Right renal pelvis (tissue), 4 donors: ENCODE measurements around the gene TBC1D1. TPM values are rescaled to one million over a fixed set of nuclear protein-coding genes. Genes with fewer than 3 reads are reported as not detected.

Source experiments
- DNase-seq, 4 donors: peaks; one replicate each; pipeline ENCODE4 v3.0.0-alpha.2; 2013; ENCODE audit warnings: low read depth in 4 of 4, low spot score in 3 of 4, missing footprints in 1 of 4
- polyA plus RNA-seq, 4 donors: library from polyadenylated mRNA; unstranded; fragments of 120-200 nt; gene quantifications; one replicate each; pipeline ENCODE4 v1.2.1, GENCODE V29; 2013; ENCODE audit not compliant: insufficient read length in 4 of 4

TBC1D1 gene
- polyA plus RNA-seq, 4 donors = 174 to 197 (median 180) TPM

DNA sequence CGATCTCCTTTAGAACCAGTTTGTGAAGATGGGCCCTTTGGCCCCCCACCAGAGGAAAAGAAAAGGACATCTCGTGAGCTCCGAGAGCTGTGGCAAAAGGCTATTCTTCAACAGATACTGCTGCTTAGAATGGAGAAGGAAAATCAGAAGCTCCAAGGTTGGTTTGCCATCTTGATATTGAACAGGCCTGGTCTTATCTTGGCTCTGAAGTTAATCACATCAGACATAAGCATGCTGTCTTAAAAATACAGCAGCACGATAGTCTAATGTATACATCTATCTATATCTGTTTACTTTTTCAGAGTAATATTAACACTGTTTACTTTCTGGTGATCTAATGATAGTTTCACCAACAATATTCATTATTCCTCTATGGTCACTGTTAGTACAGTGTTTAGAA, 199.1 kb downstream of the TBC1D1 start:
- no peak for DNase-seq

DNA sequence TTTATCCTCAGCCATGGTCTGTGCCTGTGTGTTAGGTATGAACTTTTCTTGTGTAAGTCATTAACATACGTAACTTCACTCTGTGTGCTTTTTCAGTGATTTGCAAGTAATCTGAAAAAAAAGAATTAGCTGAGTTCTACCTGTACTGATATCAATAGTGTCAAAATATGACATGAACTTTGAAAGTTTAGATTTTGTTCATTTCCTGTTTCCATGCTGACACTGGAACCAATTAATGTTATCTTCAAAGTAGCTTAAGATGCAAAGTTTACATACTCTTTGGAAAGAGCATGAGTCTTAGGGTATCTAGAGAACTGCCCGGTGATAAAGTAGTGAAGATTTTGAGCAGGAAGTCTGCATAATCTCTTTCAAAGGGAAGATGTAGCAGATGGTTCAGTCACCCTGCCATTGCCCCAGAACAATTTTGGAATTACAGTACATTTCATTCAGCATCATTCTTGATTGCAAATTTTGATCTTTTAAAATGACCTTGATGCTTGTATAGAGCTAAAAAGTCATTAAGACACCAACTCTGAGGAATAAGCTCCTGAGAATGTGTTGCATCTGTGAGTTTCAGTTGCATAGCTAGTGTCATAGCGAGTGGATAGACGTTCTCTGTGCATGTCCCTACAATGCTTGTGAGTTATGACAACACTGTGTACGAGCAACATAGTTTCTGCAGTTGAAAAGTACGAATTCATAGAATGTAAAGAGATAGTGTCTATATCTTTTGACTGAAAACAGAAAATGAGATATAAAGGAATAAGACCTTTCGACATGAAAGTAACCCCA, 199.8 kb downstream of the TBC1D1 start:
- no peak for DNase-seq

DNA sequence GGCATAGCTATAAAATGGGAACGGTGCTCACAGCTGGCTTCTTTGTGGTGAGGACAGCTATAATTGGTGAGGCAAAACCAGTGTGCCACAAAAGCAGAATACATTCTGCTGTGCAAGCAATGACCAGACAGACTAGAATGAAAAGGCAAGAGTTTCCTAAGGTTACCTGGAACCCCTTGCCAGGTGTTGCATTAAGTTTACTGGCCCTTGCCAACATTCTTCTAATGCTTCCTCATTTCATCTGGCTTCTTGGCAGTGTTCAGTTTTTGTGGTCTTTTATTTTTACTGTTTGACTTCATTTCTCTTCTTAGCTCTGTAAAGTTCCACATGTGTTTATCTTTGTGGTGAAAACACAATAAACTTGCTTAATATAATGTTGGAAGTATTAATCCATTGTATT, 200.8 kb downstream of the TBC1D1 start:
- DNase-seq = no peak

GRCh38 chr4:38092701-38093100, 201.8 kb downstream of the TBC1D1 start:
- no peak for DNase-seq

- DNase-seq = no peak
These were observed 203.5 kb downstream of the TBC1D1 start for GRCh38 chr4:38094419-38094818.

DNA sequence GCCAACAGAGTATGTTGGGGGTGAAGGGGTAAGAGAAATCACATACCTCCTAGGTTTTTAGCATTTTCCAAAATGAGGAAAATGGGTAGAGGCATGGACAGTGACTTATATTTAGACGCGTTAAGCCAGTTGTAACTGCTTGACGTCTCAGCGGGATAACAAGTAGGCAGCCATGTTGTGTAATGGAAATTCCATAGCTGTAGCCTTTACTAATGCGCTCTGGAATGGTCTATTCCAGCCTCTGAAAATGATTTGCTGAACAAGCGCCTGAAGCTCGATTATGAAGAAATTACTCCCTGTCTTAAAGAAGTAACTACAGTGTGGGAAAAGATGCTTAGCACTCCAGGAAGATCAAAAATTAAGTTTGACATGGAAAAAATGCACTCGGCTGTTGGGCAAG, 204.8 kb downstream of the TBC1D1 start:
- no peak for DNase-seq

- DNase-seq = no peak
These were observed 206.9 kb downstream of the TBC1D1 start for GRCh38 chr4:38097818-38098217.

- DNase-seq = no peak
These were observed 208.2 kb downstream of the TBC1D1 start for GRCh38 chr4:38099020-38099600.

GRCh38 chr4:38099908-38100407, 209.1 kb downstream of the TBC1D1 start:
- DNase-seq = no peak

- no peak for DNase-seq
These were observed 209.8 kb downstream of the TBC1D1 start for GRCh38 chr4:38100474-38101255.

DNA sequence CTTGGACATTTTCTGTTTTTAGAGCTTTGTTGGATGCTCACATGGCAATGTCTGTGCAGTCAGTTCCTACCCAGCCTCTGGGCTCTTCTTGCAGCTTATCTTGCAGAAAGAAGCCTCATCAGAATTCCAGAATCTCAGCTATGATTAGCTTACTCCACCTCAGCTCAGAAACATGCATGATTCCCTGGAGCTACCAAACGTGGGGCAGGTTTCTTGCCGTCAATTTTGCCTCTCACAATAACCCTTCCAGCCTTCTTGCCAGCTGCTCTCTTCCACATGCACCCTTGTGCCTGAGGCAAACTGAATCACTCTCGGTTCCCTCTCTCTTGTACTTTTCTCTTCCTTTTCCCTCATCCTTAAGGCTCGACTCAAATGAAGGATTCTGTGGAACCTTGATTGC, 210.7 kb downstream of the TBC1D1 start:
- DNase-seq = no peak

DNA sequence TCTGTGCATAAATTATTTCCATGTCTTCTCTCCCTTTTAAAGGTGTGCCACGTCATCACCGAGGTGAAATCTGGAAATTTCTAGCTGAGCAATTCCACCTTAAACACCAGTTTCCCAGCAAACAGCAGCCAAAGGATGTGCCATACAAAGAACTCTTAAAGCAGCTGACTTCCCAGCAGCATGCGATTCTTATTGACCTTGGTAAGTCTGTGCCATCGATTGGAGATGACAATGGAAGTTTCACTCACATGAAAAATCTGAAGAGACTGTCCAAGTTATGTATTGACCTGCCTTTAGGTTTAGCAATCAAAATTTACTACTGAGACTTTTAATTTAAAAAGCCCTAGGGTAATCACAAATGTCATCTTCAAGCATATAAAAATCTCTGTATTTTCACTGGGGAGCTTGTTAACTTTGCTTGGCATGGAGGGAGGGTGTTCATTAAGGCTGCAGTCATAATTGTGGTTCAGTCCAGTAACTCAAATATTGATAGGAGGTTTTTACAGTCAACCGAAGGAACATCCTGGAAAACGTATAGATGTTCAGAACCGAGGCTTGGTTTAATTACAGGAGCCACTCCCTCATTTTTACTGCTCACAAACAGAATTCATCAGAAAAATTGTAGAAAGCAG, 212.2 kb downstream of the TBC1D1 start:
- DNase-seq = no peak

DNA sequence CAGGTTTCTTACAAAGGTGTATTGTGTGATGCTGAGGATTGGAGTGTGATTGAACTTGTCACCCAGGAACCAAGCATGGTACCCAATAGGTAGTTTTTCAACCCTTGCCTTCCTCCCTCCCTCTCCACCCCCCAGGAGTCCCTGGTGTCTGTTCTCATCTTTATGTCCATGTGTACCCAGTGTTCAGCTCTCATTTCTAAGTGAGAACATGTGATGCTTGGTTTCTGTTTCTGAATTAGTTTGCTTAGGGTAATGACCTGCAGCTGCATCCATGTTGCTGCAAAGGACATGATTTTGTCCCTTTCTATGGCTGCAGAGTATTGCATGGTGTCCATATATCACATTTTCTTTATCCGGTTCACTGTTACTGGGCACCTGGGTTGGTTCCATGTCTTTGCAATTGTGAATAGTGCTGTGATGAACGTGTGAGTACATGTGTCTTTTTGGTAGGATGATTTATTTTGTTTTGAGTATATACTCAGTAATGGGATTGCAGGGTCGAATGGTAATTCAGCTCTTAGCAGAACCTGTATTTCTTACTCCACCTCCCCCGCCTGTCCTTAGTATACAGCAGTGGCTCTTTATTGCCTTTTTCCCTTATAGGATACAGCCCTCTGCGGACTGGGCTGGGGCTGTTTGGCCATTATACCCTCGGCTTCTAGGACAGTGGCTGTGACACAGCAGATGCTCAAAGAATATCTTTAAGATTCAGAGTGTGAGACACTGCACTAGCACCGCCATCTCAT, 214.8 kb downstream of the TBC1D1 start:
- no peak for DNase-seq

DNA sequence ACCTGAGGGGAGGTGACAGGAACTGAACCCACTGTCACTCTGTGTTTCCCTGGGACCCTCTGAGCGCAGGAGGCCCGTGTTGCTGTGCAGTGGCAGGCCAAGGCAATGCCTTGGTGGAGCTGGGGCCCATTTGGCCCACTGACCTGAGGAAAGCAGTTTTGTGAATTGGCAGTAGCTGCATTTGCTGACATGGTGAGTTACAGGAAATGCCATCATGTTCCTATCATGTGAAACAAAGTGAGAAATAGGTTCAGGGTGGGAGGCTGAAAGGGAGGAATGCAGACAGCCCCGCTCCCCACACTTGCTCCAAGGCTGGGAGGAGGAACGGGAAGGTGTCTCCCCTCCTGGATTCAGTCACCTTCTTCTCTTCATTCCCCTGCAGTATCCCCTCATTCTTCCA, 215.4 kb downstream of the TBC1D1 start:
- no peak for DNase-seq

DNA sequence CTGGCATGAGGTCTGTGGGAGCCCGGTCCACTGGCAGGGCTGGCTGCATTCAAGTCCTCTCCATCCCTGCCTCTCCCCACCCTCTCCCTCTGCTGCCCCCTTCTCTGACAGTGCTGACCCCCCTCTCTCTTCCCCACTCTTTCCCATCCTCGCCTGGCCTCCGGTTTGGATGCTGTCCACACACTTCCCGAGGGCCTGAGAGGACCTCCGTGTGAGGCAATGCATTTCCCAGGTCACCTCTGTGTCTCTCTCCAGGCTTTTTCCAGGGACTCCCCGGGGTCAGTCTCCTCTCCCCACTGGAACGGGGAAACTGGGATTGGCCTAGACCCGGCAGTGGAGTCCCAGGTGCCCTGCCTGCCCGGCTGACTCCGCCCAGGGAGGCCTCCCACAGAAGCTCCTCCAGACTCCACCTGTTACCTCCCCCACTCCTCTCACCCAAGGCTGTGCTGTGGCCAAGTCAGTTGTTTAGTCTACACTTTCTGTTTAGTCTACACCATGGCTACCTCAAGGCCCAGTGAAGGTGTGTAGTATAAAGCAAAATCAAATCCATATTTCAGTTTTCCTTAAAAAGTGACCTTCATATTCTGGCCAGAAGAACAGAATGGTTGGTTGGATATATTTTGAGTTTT, 216.1 kb downstream of the TBC1D1 start:
- DNase-seq = no peak

DNA sequence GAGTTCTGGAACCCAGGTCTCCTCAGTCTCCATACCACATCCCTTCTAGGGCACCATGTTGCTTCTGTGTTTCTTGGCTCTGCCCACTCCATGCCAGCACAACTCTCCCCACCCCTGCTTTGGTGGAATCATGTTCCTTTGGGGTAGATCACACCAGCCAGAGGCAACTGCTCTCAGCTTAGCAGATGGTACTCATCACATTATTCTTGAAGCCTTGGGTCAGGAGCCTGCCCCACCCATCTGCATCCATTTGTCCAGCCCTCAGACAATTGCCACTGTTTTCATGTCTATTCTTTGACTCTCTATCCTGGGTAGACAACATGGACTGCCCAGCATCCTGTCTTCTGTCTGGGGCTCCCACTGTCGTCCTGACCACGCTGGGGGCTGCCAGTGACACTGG, 216.9 kb downstream of the TBC1D1 start:
- DNase-seq = no peak

DNA sequence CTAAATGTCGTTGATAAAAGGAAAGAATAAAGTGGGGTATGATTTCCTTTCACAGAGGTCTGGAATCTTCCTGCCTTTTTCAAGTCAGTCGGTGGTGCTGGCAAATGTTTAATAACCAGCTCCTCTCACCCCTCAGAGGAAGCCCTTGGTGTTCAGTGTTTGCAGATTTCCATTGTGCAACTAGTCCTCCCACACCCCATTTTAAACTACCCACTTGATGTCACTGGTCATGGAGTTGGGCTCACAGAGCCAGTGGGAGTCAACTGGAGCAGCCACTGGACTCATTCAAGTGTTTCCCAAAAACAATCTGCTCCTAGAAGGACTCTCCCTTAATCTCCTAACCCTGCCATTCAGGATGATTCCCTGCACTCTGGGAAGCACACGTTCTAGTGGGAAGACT, 218.5 kb downstream of the TBC1D1 start:
- no peak for DNase-seq

DNA sequence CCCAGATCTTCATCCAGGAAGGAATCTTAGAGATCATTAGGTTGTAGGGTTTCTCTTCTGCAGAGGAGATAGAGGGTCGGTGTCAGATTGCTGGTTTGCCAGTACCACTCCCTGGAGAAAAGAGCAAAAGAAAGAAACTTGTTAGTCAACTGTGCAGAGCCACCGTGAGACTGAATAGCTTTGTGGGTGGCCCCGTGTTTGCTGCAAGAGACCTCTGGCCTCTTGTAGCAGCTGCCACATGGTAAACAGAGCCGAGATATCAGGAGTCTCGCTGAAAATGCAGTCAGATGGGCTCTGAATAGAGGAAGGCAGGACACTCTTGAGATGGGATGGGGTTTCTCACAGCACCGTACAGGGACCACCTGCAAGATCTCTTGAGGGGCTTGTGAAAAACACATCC, 219.0 kb downstream of the TBC1D1 start:
- no peak for DNase-seq

DNA sequence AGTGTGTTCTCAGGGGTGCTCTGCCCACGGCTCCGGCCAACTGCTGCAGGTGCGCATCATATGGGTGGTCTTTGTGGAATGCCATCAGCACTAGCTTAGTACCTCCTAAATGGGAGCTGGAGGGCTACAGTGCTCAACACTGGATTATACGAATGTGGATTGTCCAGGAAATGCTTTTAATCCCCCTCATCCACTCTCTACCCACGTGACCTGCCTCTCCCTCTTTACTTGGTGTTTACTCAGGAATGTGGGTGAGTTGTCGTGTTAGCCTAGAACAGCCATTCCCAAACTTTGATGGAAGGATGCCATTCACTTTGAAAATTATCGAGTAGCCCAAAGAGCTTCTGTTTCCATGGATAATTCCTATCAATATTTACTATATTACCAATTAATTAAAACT, 220.1 kb downstream of the TBC1D1 start:
- no peak for DNase-seq

GRCh38 chr4:38111717-38112116, 220.8 kb downstream of the TBC1D1 start:
- no peak for DNase-seq
